ENCODE data around the gene FBRS.
"Not testable (repeated sequence)": the region's sequence is repeated elsewhere in the genome, so short reads cannot be mapped to it uniquely, and the experiment has no call there.

Gene FBRS

DNA sequence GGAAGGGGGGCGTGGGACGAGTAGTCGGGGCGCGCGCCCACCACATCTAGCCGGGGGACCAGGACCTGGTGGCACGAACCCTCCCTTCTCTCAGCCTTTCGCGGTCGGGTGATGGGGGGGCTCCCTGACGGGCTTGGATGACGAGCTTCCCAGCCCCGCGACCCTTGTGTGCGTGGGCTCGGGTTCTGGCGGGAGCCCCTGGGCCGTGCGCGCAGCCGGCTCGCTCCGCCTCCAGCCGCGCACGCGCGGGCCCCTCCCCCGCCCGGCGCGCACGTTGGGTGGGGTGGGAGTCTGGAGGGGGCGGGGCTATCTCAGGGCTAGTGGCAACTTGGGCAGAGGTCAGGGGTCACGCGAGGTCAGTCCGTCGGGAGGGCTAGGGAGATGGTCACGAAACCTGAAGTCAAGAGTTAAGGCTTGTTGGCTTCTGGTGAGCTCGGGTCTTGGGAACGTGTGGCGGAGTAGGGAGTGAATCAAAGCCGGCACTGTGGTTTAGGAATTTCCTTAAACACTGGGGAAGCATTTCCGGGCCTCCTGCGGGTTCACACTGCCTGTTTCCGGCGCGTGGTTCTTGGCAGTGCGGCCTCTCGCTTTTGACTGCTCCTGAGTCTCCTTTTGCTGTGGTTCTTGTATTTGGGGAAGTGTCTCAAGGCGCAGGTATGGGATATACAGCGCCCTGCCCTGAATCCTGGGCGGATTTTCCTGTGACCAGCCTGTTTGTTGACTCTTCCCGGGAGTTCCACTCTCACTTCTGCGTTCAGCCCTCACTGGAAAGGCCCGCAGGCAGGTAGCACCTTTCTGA is 40.8 kb downstream of the FBRS start, which contains the start of gene SRCAP:
TSS of gene SRCAP (plus strand) at position 356 of the 799 bp plus-strand sequence. CDS start 1,654 bp downstream, outside the sequence.
- DNase-seq (ENCODE audit: low read depth) = peak; percentile 67

- no peak for DNase-seq (ENCODE audit: low read depth)
Observed at GRCh38 chr16:30699615-30700099, 41.4 kb downstream of the FBRS start.

DNA sequence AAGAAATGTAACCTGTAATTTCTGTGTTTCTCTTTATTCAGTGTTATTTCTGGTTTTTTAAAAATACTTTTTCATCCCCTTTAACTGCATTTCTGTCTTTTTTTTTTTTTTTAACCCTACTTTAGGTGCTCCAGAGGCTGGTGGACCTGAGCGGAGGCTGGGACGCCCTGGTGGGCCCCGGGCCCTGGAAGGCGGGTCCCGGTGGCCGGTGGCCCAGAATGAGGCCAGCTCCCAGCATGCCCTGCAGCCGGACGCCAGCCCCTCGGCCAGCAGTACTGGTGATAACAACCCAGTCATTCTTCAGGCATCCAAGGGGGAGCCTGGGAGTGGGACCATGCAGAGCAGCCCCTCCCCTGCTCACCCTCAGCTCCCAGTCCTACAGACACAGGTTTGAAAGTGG is 42.3 kb downstream of the FBRS start:
- DNase-seq (ENCODE audit: low read depth) = no peak

DNA sequence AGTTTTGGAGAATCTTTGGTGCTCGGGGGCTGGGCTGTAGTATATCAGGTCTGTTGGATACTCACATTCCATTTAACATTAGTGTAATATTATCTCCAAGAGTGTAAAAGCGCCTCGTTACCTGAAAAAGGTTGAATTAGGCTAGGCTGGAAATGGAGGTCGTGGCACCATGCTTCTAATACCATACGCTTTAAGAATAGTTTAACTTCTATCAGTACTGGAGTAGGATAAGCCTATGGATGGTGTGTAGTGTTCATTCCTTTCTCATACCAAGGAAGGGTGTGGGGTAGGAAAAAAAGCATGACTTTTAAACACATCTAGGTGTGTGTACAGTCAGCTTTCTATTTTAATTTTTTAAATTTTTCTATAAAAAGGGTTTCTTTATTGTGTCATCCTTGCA is 42.7 kb downstream of the FBRS start:
- no peak for DNase-seq (ENCODE audit: low read depth)

GRCh38 chr16:30703071-30703470 is 44.8 kb downstream of the FBRS start:
- not testable (repeated sequence) for DNase-seq (ENCODE audit: low read depth)

DNA sequence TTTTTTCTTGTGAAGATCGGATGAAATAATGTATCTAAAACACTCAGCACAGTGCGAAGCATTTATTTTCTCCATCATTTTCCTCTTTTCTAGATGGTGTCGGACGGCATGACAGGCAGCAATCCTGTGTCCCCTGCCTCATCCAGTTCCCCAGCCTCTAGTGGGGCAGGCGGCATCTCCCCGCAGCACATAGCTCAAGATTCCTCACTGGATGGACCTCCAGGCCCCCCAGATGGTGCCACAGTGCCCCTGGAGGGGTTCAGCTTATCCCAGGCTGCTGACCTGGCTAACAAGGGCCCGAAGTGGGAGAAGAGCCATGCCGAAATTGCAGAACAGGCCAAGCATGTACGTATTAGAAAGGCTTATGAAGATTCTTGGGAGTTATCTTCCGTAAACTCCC is 45.7 kb downstream of the FBRS start:
- no peak for DNase-seq (ENCODE audit: low read depth)

DNA sequence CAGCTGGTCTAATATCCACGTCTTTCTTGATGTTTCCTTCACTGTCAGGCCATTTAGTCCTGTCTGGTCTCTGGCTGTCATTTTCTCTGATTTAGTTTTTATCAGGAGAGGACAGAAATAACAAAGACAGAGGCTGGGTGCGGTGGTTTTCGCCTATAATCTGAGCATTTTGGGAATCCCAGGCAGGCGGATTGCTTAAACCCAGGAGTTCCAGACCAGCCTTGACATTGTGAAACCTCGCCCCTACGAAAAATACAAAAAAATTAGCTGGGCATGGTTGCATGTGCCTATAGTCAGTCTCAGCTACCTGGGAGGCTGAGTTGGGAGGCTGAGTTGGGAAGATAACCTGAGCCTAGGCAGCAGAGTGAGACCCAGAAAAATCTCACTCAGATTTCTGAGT is 47.8 kb downstream of the FBRS start:
- no peak for DNase-seq (ENCODE audit: low read depth)

DNA sequence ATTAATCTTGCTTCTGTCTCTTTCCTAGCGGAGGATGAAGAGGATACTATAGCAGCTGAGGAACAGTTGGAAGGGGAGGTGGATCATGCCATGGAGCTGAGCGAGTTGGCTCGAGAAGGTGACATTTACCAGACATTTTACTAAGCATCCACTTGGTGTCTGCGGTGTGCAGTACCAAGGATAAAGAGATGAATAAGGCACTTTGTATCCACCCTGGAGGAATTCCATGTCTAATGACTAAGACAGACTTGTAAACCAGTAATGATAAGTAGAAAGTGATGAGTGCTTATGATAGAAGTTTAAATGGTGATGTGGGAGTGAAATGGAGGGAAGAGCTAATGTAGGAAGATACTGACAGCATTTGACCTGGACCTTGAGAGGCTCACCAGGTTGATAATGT is 52.7 kb downstream of the FBRS start:
- no peak for DNase-seq (ENCODE audit: low read depth)

GRCh38 chr16:30711712-30712111 is 53.5 kb downstream of the FBRS start:
- DNase-seq (ENCODE audit: low read depth) = no peak

DNA sequence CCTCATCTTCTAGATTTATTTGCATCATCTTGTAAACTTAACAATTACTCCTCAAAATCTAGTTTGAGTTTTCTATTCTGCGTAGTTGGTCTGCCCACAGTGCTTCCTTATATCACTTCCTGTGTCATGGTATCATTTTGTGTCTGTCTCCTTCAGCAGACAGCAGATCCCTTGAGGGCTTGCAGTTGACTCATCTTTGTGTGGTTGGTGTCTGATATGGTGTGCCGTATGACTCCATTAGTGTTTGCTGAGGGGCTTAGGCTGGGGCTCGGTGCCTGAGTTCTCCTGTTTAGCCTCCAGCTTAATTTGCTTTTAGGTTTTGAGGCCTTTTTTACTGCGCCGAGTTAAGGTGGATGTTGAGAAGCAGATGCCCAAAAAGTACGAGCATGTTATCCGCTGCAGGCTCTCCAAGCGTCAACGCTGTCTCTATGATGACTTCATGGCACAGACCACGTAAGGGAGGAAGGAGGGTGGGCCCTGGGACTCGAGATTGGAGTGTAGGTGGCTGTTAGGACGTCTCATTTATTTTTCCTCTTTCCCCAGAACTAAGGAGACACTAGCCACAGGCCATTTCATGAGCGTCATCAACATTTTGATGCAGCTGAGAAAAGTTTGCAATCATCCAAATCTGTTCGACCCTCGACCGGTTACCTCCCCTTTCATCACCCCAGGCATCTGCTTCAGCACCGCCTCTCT is 57.7 kb downstream of the FBRS start:
- DNase-seq (ENCODE audit: low read depth) = peak; percentile 37

DNA sequence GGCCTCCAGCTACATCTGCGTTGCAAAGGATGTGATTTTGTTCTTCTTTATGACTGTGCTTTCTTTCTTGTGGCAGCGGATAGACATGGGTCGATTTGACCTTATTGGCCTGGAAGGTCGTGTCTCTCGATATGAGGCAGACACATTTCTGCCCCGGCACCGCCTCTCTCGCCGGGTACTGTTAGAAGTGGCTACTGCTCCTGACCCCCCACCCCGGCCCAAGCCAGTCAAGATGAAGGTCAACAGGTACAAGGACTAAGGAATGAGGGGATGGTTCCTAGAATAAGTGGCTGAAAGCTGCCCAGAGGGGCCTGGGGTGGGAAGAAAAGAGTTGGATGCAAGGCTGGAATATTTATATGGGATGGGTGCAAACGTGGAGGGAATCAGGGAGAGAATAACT is 61.9 kb downstream of the FBRS start:
- DNase-seq (ENCODE audit: low read depth) = no peak
